Psoas muscle (tissue), 8 donors: ENCODE data around the gene CLEC18A. TPM values are rescaled to one million over a fixed set of nuclear protein-coding genes. Genes with fewer than 3 reads are reported as not detected.

Experiments used
- ATAC-seq, 4 donors: fragments of 200-7000 bp; cut with Tn5 transposase; one replicate each; pipeline ENCODE4 v1.9.1; 2020; ENCODE audit warnings: moderate library complexity in 3 of 4, mild to moderate bottlenecking in 2 of 4
- DNase-seq, 2 donors: peaks; one replicate each; pipeline ENCODE4 v3.0.0-alpha.2; 2020
- H3K27ac ChIP-seq: fragments of 200-600 bp; one replicate; pipeline ENCODE4 v1.8.0; 2022
- H3K27me3 ChIP-seq, 3 donors: fragments of 200-600 bp in 1 of 3; one replicate each; pipeline versions ENCODE4 v1.6.1 to v1.8.0; 2013 to 2022; ENCODE audit warnings: low read length in 2 of 3, mild to moderate bottlenecking in 2 of 3, moderate library complexity in 1 of 3; ENCODE audit not compliant: insufficient read depth in 3 of 3
- H3K36me3 ChIP-seq, 2 donors: fragments of 200-600 bp in 1 of 2; one replicate each; pipeline versions ENCODE4 v1.6.1 to v1.8.0; 2013 to 2022; ENCODE audit warnings: low read depth in 1 of 2, mild to moderate bottlenecking in 1 of 2, moderate library complexity in 1 of 2; ENCODE audit not compliant: insufficient read depth in 1 of 2
- H3K4me1 ChIP-seq: fragments of 200-600 bp; one replicate; pipeline ENCODE4 v1.8.0; 2022
- H3K4me3 ChIP-seq: fragments of 200-600 bp; one replicate; pipeline ENCODE4 v1.8.0; 2022; ENCODE audit warnings: mild to moderate bottlenecking
- H3K9me3 ChIP-seq: fragments of 200-600 bp; one replicate; pipeline ENCODE4 v1.8.0; 2022
- WGBS, 3 donors: extraction: QIAGEN DNeasy Blood & Tissue Kit; methylation state at CpG; one replicate each; pipeline versions ENCODE4 v1.1.6 to v1.1.7; 2013; 5-methylcytosine and 5-hydroxymethylcytosine counted together
- intact Hi-C, 2 donors: fragments of 100-400 bp; cut with DNase I; formaldehyde crosslinking; loops; one replicate each; pipeline versions ENCODE4 v1.11.0 to v1.14.2; 2022
- polyA plus RNA-seq, 3 donors: library from polyadenylated mRNA; stranded (reverse); fragments of 200-250 nt; gene quantifications; one replicate each; pipeline ENCODE4 v1.2.3, GENCODE V29; 2013
- total RNA-seq, 4 donors: library from RNA; stranded (reverse); fragmentation: NEBNext Ultra II Directional in 2 of 4; extraction: Animal tissue kit (Norgen Biotek cat#: 25700) in 2 of 4; gene quantifications; one replicate each; pipeline versions ENCODE4 v1.2.1 to v1.2.4, GENCODE V29; 2021 to 2023
- TF ChIP-seq, protein P1 (sequence below): fragments of 200-600 bp; IDR thresholded peaks from one replicate; pipeline ENCODE4 v1.8.0; 2022; ENCODE audit warnings: antibody characterized with exemption
- donor health status: healthy with polysubstance abuse.
- donor health status: DM: no; HTN: no; CAD: no; lungs with moderate emphysema.
- donor health status: Bipolar disorder and iron deficiency.
- donor health status: healthy.
- donor health status: DM: yes; HTN: yes; CAD: no.
- donor health status: DM: no; HTN: no; CAD: no.
- donor health status: DM: no; HTN: no; CAD: no.
- donor health status: DM: yes; HTN: yes; CAD: no.

Gene CLEC18A
- total and polyA plus RNA-seq, 7 donors, result 0.10 to 0.27 (median 0.22) TPM; not detected in 2

DNA sequence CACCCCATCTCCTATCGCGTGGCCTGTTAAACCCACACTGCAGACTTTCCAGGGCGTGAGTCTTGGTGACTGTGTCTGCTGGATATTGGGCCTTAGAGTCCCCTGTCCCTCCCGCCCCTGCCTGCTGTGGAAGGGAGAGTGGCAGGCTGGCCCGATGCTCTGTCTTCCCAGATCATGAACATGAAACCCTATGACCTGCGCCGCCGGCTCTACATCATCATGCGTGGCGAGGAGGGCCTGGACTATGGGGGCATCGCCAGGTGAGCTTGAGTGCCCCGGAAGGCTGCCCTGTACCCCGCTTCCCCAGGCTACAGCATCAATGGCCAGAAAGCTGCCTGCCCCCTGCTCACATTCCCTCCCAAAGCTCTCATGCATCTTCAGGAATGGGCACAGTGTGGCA is 19.5 kb upstream of the CLEC18A start:
- Histone ChIP-seq H3K27me3 (no peaks in the 10 kb centered on the region), H3K27ac (no peak overlapping the region), H3K4me1 (peaks cover 11% of the 10 kb centered on the region), H3K4me3 (no peak overlapping the region), H3K9me3 (no peaks in the 10 kb centered on the region), H3K36me3 (peaks cover 0 to 72% of the 10 kb centered on the region in 2 donors)
- TF ChIP-seq, protein P1, sequence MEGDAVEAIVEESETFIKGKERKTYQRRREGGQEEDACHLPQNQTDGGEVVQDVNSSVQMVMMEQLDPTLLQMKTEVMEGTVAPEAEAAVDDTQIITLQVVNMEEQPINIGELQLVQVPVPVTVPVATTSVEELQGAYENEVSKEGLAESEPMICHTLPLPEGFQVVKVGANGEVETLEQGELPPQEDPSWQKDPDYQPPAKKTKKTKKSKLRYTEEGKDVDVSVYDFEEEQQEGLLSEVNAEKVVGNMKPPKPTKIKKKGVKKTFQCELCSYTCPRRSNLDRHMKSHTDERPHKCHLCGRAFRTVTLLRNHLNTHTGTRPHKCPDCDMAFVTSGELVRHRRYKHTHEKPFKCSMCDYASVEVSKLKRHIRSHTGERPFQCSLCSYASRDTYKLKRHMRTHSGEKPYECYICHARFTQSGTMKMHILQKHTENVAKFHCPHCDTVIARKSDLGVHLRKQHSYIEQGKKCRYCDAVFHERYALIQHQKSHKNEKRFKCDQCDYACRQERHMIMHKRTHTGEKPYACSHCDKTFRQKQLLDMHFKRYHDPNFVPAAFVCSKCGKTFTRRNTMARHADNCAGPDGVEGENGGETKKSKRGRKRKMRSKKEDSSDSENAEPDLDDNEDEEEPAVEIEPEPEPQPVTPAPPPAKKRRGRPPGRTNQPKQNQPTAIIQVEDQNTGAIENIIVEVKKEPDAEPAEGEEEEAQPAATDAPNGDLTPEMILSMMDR, result no peak
- WGBS, 3 donors, result 96 to 98% (median 97%) methylated on average over 13 of the region's 13 CpGs
- no peak for ATAC-seq
- DNase-seq, result no peak
- intact Hi-C loops, result loop anchor here (1.0 to 2.0 kb wide), 2 partner anchors 135 kb away; no protein-coding TSS in a partner anchor

DNA sequence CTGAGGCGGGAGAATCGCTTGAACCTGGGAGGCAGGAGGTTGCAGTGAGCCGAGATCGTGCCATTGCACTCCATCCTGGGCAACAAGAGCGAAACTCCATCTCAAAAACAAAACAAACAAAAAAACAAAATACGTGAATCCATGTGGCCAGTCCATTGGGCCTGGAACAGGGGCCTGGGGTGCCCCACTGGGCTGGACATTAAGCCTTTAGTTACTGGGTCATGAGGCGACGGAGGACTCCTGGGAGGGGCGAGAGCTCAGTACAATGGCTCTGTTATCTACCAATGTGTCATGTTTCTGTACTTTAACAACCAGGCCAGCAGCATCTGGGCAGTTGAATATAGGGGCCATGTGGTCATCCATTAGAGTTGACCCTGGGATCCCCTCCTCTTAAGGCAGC is 18.9 kb upstream of the CLEC18A start:
- Histone ChIP-seq H3K4me3 (no peak overlapping the region), H3K36me3 (peaks cover 0 to 78% of the 10 kb centered on the region in 2 donors), H3K9me3 (no peaks in the 10 kb centered on the region), H3K27me3 (no peaks in the 10 kb centered on the region), H3K4me1 (peaks cover 8% of the 10 kb centered on the region), H3K27ac (no peak overlapping the region)
- TF ChIP-seq, protein P1, result no peak
- no peak for DNase-seq
- intact Hi-C loops, result no loop called here
- ATAC-seq, result no peak
- WGBS, 3 donors, result 86 to 88% (median 88%) methylated on average over 9 of the region's 9 CpGs

- TF ChIP-seq, protein P1, result no peak
- no peak overlapping the region for H3K27ac ChIP-seq
- intact Hi-C loops, result no loop called here
- WGBS, 3 donors, result 89 to 93% (median 91%) methylated on average over 27 of the region's 27 CpGs
- no peak overlapping the region for H3K4me3 ChIP-seq
- H3K27me3 ChIP-seq, result no peaks in the 10 kb centered on the region
- H3K9me3 ChIP-seq, result no peaks in the 10 kb centered on the region
- ATAC-seq (no peak), DNase-seq (no peak)
- peaks cover 0 to 84% of the 10 kb centered on the region in 2 donors for H3K36me3 ChIP-seq
- H3K4me1 ChIP-seq, result peaks cover 3% of the 10 kb centered on the region
These were observed 18.3 kb upstream of the CLEC18A start for GRCh38 chr16:69932691-69933392.

- DNase-seq, result no peak
- H3K4me3 ChIP-seq, result no peak overlapping the region
- H3K27me3 ChIP-seq, result no peaks in the 10 kb centered on the region
- TF ChIP-seq, protein P1, result no peak
- H3K36me3 ChIP-seq, result peaks cover 0 to 96% of the 10 kb centered on the region in 2 donors
- H3K4me1 ChIP-seq, result no peaks in the 10 kb centered on the region
- no peak overlapping the region for H3K27ac ChIP-seq
- 84 to 89% (median 86%) methylated on average over 10 of the region's 10 CpGs for WGBS, 3 donors
- intact Hi-C loops, result no loop called here
- no peaks in the 10 kb centered on the region for H3K9me3 ChIP-seq
- no peak for ATAC-seq
These were observed 17.1 kb upstream of the CLEC18A start for GRCh38 chr16:69934044-69934443.

- DNase-seq (no peak), ATAC-seq (no peak)
- Histone ChIP-seq H3K4me3 (no peak overlapping the region), H3K27ac (no peak overlapping the region), H3K9me3 (no peaks in the 10 kb centered on the region), H3K27me3 (no peaks in the 10 kb centered on the region), H3K4me1 (no peaks in the 10 kb centered on the region), H3K36me3 (peaks cover 0 to 97% of the 10 kb centered on the region in 2 donors)
- 94 to 96% (median 96%) methylated on average over 17 of the region's 17 CpGs for WGBS, 3 donors
- intact Hi-C loops, result no loop called here
- TF ChIP-seq, protein P1, result no peak
These were observed 16.4 kb upstream of the CLEC18A start for GRCh38 chr16:69934751-69935150.
